GM12878 (cell line): ENCODE data around the gene CD79A. TPM values are rescaled to one million over a fixed set of nuclear protein-coding genes. Genes with fewer than 3 reads are reported as not detected.

ENCODE experiments used
- BMI1 ChIP-seq: fragments of 450-650 bp; IDR thresholded peaks from 2 replicates; pipeline ENCODE4 v1.6.1; 2016; ENCODE audit warnings: mild to moderate bottlenecking, moderate library complexity, borderline replicate concordance
- BRCA1 ChIP-seq: IDR thresholded peaks from 2 replicates; pipeline ENCODE4 v1.6.1; 2011; ENCODE audit warnings: low read depth, low read length, improper control_type of control experiment
- CREM ChIP-seq: IDR thresholded peaks from 2 replicates; pipeline ENCODE4 v1.6.1; 2014; ENCODE audit warnings: antibody characterized with exemption, low read depth
- E2F8 ChIP-seq: fragments of 450-650 bp; IDR thresholded peaks from 2 replicates; pipeline ENCODE4 v1.6.1; 2018; ENCODE audit warnings: mild to moderate bottlenecking, low read depth, moderate library complexity; ENCODE audit not compliant: partially characterized antibody
- EED ChIP-seq: sonication (generic); IDR thresholded peaks from 2 replicates; pipeline ENCODE4 v1.6.1; 2016; ENCODE audit warnings: antibody characterized with exemption, low read depth
- FOXK2 ChIP-seq: fragments of 450-650 bp; IDR thresholded peaks from 2 replicates; pipeline ENCODE4 v1.6.1; 2017; ENCODE audit warnings: mild to moderate bottlenecking, moderate library complexity
- HDGF ChIP-seq: fragments of 450-650 bp; IDR thresholded peaks from 2 replicates; pipeline ENCODE4 v1.6.1; 2016; ENCODE audit warnings: antibody characterized with exemption
- IRF4 ChIP-seq: IDR thresholded peaks from 2 replicates; pipeline ENCODE4 v1.6.1; 2011; ENCODE audit warnings: low read depth, low read length
- IRF5 ChIP-seq: fragments of 450-650 bp; IDR thresholded peaks from 2 replicates; pipeline ENCODE4 v1.6.1; 2017; ENCODE audit warnings: borderline replicate concordance
- KAT2A ChIP-seq: conservative IDR thresholded peaks from 2 replicates; pipeline ENCODE4 v1.6.1; 2011; ENCODE audit warnings: low read depth, low read length; ENCODE audit not compliant: control insufficient read depth
- MXI1 ChIP-seq: fragments of 150-350 bp; IDR thresholded peaks from 2 replicates; pipeline ENCODE4 v1.6.1; 2011; ENCODE audit warnings: low read depth, mild to moderate bottlenecking, inconsistent platforms, low read length, improper control_type of control experiment
- MYC ChIP-seq: IDR thresholded peaks from 2 replicates; pipeline ENCODE4 v1.6.1; 2011; ENCODE audit warnings: mild to moderate bottlenecking, low read length, moderate library complexity, inconsistent platforms; ENCODE audit not compliant: insufficient read depth, insufficient replicate concordance, insufficient read length, severe bottlenecking
- NR2F1 ChIP-seq: fragments of 450-650 bp; conservative IDR thresholded peaks from 2 replicates; pipeline ENCODE4 v1.6.1; 2017; ENCODE audit warnings: mild to moderate bottlenecking
- PAX5 ChIP-seq: IDR thresholded peaks from 2 replicates; pipeline ENCODE4 v1.6.1; 2011; ENCODE audit warnings: low read depth, low read length, borderline replicate concordance
- PAX8 ChIP-seq: fragments of 450-650 bp; IDR thresholded peaks from 2 replicates; pipeline ENCODE4 v1.6.1; 2017; ENCODE audit warnings: mild to moderate bottlenecking, moderate library complexity
- RBBP5 ChIP-seq: fragments of 200-600 bp; sonication (generic); conservative IDR thresholded peaks from 2 replicates; pipeline ENCODE4 v1.6.1; 2016
- RELA ChIP-seq: fragments of 450-650 bp; IDR thresholded peaks from 2 replicates; pipeline ENCODE4 v1.8.0; 2014; ENCODE audit warnings: borderline replicate concordance; ENCODE audit not compliant: partially characterized antibody
- RFX5 ChIP-seq: IDR thresholded peaks from 2 replicates; pipeline ENCODE4 v1.6.1; 2011; ENCODE audit warnings: low read depth, low read length, improper control_type of control experiment
- SP1 ChIP-seq: IDR thresholded peaks from one replicate; pipeline ENCODE4 v1.6.1; 2011; ENCODE audit warnings: low read depth, low read length
- SUPT20H ChIP-seq: IDR thresholded peaks from 2 replicates; pipeline ENCODE4 v1.6.1; 2011; ENCODE audit warnings: low read depth, mild to moderate bottlenecking, low read length, moderate library complexity, borderline replicate concordance; ENCODE audit not compliant: control insufficient read depth
- TARDBP ChIP-seq: IDR thresholded peaks from 2 replicates; pipeline ENCODE4 v1.6.1; 2016; ENCODE audit warnings: borderline replicate concordance
- WRNIP1 ChIP-seq: IDR thresholded peaks from 2 replicates; pipeline ENCODE4 v1.6.1; 2011; ENCODE audit warnings: low read depth, low read length, improper control_type of control experiment, borderline replicate concordance
- polyA plus RNA-seq, 11 experiments: library from polyadenylated mRNA; depleted of rRNA in 4 of 11; unstranded in 6 of 11; stranded (reverse) in 5 of 11; fragments of >200 nt; fragmentation: Nextera tagmentation in 4 of 11; fragmentation: Illumina TruSeq in 1 of 11; extraction: Ambion mirVana in 4 of 11; extraction: Trizol in 1 of 11; gene quantifications; 1 replicate in 1 of 11; 2 replicates in 10 of 11; pipeline versions ENCODE4 v1.2.1 to v1.2.3, GENCODE V29; 2011 to 2016; ENCODE audit warnings: inconsistent platforms in 2 of 11, missing spikeins in 2 of 11, low read depth in 1 of 11
- total RNA-seq, 4 experiments: library from RNA; depleted of rRNA in 3 of 4; stranded (reverse); fragments of >200 nt in 3 of 4; fragmentation: Illumina TruSeq in 1 of 4; extraction: Trizol in 1 of 4; gene quantifications; 2 replicates each; pipeline versions ENCODE4 v1.2.1 to v1.2.3, GENCODE V29; 2013 to 2021
- TF ChIP-seq, protein P1 (sequence below): fragments of 150-350 bp; IDR thresholded peaks from 2 replicates; pipeline ENCODE4 v1.6.1; 2014; ENCODE audit warnings: mild to moderate bottlenecking, low read depth, low read length
- TF ChIP-seq, protein P2 (sequence below): fragments of 450-650 bp; IDR thresholded peaks from 2 replicates; pipeline ENCODE4 v1.6.1; 2017; ENCODE audit warnings: mild to moderate bottlenecking, low read depth, inconsistent platforms; ENCODE audit not compliant: poor library complexity, severe bottlenecking

The CD79A gene
- total and polyA plus RNA-seq, 10 of the 15 experiments (the other 5 are each of a cell fraction or from before 2014, with no cell fraction given) = 38.8 to 414 (median 282) TPM

- TF ChIP-seq, protein P1, sequence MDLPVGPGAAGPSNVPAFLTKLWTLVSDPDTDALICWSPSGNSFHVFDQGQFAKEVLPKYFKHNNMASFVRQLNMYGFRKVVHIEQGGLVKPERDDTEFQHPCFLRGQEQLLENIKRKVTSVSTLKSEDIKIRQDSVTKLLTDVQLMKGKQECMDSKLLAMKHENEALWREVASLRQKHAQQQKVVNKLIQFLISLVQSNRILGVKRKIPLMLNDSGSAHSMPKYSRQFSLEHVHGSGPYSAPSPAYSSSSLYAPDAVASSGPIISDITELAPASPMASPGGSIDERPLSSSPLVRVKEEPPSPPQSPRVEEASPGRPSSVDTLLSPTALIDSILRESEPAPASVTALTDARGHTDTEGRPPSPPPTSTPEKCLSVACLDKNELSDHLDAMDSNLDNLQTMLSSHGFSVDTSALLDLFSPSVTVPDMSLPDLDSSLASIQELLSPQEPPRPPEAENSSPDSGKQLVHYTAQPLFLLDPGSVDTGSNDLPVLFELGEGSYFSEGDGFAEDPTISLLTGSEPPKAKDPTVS = no peak
- TF ChIP-seq RFX5 = no peak
- no peak for TF ChIP-seq KAT2A
- TF ChIP-seq EED = no peak
- TF ChIP-seq TARDBP = peak; percentile 91
- TF ChIP-seq CREM = peak; percentile 89
- no peak for TF ChIP-seq WRNIP1
- no peak for TF ChIP-seq BRCA1
- peak; percentile 70; the same call in 1 of the 2 replicates for TF ChIP-seq MXI1
- TF ChIP-seq IRF4 = peak; percentile 59
- no peak for TF ChIP-seq IRF5
- peak; percentile 65; the same call in 1 of the 2 replicates for TF ChIP-seq PAX5
- peak; percentile 89 for TF ChIP-seq HDGF
- TF ChIP-seq PAX8 = no peak
- TF ChIP-seq, protein P2, sequence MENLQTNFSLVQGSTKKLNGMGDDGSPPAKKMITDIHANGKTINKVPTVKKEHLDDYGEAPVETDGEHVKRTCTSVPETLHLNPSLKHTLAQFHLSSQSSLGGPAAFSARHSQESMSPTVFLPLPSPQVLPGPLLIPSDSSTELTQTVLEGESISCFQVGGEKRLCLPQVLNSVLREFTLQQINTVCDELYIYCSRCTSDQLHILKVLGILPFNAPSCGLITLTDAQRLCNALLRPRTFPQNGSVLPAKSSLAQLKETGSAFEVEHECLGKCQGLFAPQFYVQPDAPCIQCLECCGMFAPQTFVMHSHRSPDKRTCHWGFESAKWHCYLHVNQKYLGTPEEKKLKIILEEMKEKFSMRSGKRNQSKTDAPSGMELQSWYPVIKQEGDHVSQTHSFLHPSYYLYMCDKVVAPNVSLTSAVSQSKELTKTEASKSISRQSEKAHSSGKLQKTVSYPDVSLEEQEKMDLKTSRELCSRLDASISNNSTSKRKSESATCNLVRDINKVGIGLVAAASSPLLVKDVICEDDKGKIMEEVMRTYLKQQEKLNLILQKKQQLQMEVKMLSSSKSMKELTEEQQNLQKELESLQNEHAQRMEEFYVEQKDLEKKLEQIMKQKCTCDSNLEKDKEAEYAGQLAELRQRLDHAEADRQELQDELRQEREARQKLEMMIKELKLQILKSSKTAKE = peak; percentile 18
- TF ChIP-seq NR2F1 = no peak
- peak; percentile 20; the same call in 1 of the 2 replicates for TF ChIP-seq FOXK2
- TF ChIP-seq SP1 = peak; percentile 7
- no peak for TF ChIP-seq E2F8
- no peak for TF ChIP-seq MYC
- no peak for TF ChIP-seq BMI1
- peak; percentile 30 for TF ChIP-seq RELA
- TF ChIP-seq SUPT20H = no peak
- no peak for TF ChIP-seq RBBP5
Observed at GRCh38 chr19:41883821-41884733, 7.0 kb downstream of the CD79A start (continued).
